Epidermal melanocyte (primary cell): ENCODE results near the gene TRA2A.
"Not testable (repeated sequence)": the region's sequence is repeated elsewhere in the genome, so short reads cannot be mapped to it uniquely, and the experiment has no call there.

Experiments
- DNase-seq: peaks from one replicate; pipeline ENCODE4 v3.0.0; 2011; ENCODE audit warnings: low spot score; ENCODE audit not compliant: insufficient read length

The TRA2A gene

DNA sequence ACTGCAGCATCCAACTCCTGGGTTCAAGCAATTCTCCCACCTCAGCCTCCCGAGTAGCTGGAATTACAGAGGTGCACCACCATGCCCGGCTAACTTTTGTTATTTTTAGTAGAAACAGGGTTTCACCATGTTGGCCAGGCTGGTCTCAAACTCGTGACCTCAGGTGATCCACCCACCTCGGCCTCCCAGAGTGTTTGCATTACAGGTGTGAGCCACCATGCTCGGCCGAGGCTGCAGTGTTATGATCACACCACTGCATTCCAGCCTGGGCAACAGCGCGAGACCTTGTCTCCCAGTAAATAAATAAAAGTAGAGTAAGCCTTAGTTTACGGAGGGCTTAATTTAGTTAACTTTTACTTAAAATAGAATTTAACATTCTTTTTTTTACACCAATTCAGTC, 37.8 kb downstream of the TRA2A start:
- no peak for DNase-seq

GRCh38 chr7:23491502-23491901, 40.3 kb downstream of the TRA2A start:
- DNase-seq, result no peak

DNA sequence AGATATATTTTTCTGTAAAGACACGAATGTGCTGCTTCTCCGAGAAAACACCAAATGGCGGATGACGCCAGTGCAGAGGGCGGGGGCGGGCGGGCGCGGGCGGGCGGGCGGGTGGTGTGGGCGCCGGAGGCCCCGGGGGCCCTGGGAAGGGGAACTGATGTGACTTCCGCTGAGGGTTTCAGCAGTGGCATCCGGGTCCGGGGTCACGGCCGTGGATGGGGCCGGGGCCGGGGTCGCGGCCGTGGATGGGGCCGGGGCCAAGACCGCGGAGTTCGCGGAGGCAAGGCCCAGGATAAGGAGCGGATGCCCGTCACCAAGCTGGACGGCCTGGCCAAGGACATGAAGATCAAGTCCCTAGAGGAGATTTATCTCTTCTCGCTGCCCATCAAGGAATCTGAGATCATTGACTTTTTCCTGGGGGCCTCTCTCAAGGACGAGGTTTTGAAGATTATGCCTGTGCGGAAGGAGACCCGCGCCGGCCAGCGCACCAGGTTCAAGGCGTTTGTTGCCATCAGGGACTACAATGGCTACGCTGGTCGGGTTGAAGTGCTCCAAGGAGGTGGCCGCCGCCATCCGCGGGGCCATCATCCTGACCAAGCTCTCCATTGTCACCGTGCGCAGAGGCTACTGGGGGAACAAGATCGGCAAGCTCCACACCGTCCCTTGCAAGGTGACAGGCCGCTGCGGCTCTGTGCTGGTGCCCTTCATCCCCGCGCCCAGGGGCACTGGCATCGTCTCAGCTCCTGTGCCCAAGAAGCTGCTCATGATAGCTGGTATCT, 41.2 kb downstream of the TRA2A start:
- DNase-seq, result no peak

GRCh38 chr7:23488714-23489113, 43.1 kb downstream of the TRA2A start:
- not testable (repeated sequence) for DNase-seq

- DNase-seq, result no peak
Observed at GRCh38 chr7:23487670-23488069, 44.1 kb downstream of the TRA2A start.

DNA sequence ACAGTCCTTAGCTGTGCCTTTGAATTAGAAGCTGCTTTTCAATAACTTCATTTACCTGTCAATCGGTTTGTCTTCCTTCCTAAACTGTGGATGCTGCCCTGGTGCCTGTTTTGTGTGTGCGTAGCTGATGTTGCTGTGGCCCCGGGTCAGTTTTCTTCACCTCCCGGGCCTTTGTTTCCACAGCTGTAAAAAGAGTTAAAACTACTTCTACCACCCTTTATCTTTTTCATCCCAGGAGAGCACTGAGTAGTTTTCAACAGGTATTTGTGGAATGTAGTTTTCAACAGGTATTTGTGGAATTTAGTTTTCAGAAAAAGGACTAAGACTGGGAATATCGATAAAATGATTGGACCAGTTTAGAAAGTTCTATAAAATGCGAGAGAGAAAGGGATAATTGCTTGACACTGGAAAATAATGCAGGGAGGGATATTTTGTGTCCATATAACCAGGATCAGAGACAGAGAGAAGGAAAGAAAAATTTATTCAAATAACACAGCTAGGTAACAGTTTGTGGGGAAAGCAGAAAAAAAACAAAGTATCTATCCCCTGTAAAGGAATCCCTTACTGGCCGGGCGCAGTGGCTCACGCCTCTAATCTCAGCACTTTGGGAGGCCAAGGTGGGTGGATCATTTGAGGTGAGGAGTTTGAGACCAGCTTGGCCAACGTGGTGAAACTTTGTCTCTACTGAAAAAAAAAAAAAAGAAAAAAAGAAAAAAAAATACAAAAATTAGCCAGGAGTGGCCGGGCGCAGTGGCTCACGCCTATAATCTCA, 45.6 kb downstream of the TRA2A start:
- no peak for DNase-seq

DNA sequence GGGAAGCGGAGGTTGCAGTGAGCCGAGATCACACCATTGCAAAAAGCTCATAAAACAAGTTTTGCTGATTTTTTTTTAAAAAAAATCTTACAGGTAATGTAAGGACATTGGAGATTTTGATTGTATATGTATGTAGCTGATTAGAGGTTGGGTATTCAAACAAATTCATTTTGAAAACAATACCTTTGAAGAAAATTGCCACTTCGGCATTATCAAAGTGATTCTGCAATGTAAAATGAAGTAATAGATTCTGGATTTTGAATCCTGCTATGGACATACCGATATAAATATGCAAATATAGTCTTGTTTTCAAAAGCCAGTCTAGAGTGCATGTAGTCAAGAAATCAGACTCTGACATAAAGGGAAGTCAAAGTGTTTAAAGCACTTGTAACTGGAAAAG, 49.1 kb downstream of the TRA2A start:
- DNase-seq, result no peak

- DNase-seq, result no peak
Observed at GRCh38 chr7:23477962-23478866, 53.6 kb downstream of the TRA2A start.

DNA sequence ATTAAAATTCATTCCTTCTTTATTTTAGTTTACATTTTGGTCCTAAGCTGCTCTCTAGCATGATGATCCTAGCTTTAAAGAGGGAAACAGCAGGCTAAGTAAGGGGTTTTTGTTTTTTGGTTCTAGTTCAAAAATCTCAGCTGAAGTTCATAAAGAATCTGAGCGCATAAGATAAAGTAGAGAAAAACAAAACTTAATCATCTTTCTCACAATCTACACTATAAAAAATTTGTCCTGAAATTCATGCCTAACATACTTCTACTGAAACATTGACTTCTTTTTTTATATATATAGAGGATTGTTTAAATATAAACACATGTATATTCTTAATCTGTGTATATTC, 54.7 kb downstream of the TRA2A start:
- no peak for DNase-seq

GRCh38 chr7:23476286-23477156, 55.3 kb downstream of the TRA2A start:
- no peak for DNase-seq

- DNase-seq, result no peak
Observed at GRCh38 chr7:23475576-23475839, 56.3 kb downstream of the TRA2A start.

GRCh38 chr7:23474829-23475575, 56.8 kb downstream of the TRA2A start:
- DNase-seq, result no peak

DNA sequence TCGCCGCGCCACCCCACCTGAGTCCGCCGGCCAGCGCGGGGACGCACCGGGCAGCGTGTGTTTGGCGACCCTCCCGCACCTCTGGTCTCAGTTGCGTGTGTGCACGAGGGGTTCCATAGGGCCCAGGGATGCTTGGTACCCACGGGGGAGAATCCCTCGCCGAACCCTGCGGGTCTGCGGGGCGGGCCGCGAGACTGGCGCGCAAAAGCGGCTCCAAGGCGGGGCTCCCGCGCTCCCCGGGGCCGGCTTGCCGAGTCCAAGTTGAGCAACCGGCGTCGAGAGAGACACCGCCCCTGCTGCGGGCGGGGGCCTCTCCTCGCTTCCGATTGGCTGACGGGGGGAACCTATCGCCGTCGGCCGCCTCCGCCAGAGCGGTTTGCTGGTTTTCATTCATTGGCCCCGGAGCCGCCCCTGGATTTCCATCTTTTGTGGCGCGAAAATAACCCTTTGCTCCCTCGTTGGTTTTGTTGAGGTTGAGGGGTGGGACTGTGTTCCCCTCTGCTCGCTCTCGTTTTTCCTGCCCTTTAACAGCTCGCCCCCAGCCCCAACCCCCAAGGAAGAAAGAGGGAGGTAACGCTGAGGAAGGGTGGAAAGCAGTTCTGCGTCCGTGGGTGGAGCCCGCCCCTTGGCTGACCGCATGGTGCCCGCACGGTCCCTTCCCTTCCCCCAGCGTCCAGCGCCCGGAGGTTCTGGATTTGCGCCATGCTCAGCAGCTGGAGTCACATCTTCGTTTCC, 57.5 kb downstream of the TRA2A start:
- DNase-seq, result peak; percentile 88

GRCh38 chr7:23473844-23474093, 58.0 kb downstream of the TRA2A start:
- no peak for DNase-seq

DNA sequence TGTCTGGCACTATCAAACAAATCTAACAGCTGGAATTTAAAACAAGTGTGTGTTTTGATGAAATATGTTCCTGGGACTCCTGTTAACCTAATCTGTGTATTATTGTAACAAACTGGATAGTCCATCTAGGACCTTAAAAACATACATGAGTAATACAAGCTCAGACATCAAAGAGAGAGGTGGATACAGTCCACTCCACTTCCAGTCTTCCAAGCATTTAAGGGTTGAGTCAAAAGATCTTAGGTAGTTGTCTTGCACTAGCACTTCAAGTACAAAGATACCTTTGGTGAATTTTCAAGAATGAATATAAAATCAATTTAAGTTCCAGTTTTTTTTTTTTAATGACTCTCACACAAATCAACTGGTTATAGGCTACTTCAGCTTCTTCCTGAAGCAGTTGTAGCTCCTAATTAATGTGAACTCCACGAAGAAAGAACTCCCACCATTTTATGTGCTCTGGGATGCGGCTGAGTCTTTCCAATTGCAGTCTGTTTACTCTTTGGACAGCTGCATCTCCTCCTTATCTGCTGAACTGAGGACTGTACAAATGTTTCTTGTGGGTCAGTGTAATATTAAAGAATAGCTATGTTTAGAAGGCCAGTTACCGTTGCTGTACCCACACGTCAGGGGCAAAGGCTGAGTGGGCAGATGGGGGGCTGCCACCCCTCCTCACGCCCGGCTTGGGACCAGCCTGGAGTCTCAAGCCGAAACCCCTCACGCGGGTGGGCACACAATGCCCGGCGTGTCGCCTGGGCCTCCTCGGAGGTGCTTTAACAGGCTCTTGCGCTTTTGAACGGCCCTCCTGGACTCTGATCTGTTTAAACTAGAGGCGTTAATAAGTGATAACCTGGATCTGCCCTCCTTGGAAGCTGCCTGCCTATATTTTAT, 58.6 kb downstream of the TRA2A start:
- no peak for DNase-seq

DNA sequence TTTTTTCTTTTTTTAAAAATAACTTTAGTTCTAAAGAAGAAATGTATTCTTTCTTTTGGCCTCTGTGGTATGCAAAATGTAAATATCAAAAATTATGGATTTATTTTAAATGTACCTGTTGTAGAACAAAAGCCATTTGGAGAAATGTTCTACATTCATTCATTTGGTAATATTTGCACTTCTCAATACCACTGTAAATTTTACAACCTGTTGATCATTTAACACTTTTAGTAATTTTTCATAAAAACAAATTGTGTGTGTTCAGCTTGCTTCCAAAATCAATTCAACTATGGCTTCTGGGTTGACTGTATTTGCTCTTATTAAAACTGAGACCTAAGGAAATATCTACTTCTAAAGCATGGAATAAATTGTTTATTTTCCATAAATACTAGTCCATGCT, 59.2 kb downstream of the TRA2A start:
- DNase-seq, result no peak

GRCh38 chr7:23472046-23472445, 59.7 kb downstream of the TRA2A start:
- DNase-seq, result no peak

DNA sequence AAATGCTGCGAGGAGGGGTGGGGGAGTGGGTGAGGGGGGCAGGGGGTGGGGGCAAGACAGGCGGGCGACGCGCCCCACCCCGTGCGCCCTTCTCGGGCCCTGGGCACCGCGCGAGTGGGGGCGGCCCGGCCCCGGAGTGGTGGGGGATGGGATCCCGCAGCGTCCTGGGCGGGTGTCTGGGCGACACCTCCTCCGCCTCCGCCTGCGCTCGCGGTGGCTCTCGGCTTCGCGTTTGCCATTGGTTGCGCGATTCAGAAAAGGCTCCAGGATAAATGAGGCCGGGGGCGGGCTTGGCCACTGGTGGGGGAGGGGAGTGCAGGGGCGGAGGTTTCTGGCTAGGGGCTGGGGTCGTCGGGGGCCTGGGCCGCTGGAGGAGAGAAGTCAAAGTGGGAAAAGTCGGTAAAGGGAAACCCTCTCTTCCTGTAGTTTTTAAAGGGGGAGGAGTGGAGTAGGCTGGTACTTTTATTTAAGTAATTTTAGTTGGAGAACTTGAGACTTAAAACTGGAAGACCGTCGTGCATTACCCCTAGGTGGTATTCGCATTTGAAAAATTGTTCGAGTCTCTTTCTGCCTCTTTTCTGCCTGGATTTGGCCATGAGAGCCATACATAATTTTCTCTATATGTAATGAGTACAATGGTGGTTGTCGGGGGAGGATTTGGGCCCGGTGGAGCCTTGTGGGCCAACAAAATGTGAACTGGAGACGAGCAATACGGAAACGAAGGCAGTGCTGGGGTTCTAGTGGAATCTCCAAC, 60.5 kb downstream of the TRA2A start:
- DNase-seq, result no peak
